A549 (cell line): ENCODE measurements around the gene ACACA. TPM values are rescaled to one million over a fixed set of nuclear protein-coding genes. Genes with fewer than 3 reads are reported as not detected.

ENCODE experiments used
- ATAC-seq, 2 experiments: fragments of 200-7000 bp in 1 of 2; fragments of >200 bp in 1 of 2; cut with Nextera tagmentation in 1 of 2; cut with Tn5 transposase in 1 of 2; 3 replicates each; pipeline versions ENCODE4 v1.8.0 to v1.9.1; 2018 to 2020; ENCODE audit warnings: mild to moderate bottlenecking in 1 of 2, moderate library complexity in 1 of 2
- CTCF ChIA-PET: fragments of 300-600 bp; sonication (Branson Sonifier 250); formaldehyde crosslinking; extraction: SDS; loops from one replicate; lab custom pipeline; 2021; ENCODE audit warnings: antibody characterized with exemption, inconsistent platforms; lab: Yijun Ruan, JAX
- POLR2A ChIA-PET: fragments of 350-600 bp; formaldehyde crosslinking; extraction: SDS; loops from one replicate; lab custom pipeline; 2021; ENCODE audit warnings: antibody characterized with exemption, inconsistent platforms; lab: Yijun Ruan, JAX
- DNase-seq, 2 experiments: peaks; one replicate each; pipeline versions ENCODE4 v3.0.0 to v3.0.0-alpha.2; 2011 to 2016; ENCODE audit warnings: low read depth in 1 of 2, low spot score in 1 of 2
- FAIRE-seq: peaks from 2 replicates; lab custom pipeline; 2011; peaks lifted over from hg19 to GRCh38; lab: Jason Lieb, UNC
- H3K27ac ChIP-seq, 2 experiments: fragments of >200 bp; sonication (Bioruptor Twin); formaldehyde crosslinking; 3 replicates each; pipeline ENCODE4 v1.5.1; 2016 to 2017
- H3K4me1 ChIP-seq: fragments of >200 bp; sonication (Bioruptor Twin); formaldehyde crosslinking; 3 replicates; pipeline ENCODE4 v1.6.1; 2016
- H3K4me2 ChIP-seq: fragments of >200 bp; sonication (Bioruptor Twin); formaldehyde crosslinking; 3 replicates; pipeline ENCODE4 v1.6.1; 2016
- H3K4me3 ChIP-seq: fragments of >200 bp; sonication (Bioruptor Twin); formaldehyde crosslinking; 3 replicates; pipeline ENCODE4 v1.5.1; 2016
- H3K9me3 ChIP-seq: fragments of >200 bp; sonication (Bioruptor Twin); formaldehyde crosslinking; 3 replicates; pipeline ENCODE4 v1.6.1; 2016
- CHD2 ChIP-seq: fragments of 150-350 bp; IDR thresholded peaks from 2 replicates; pipeline ENCODE4 v1.6.1; 2014; ENCODE audit warnings: low read length; ENCODE audit not compliant: partially characterized antibody
- CTCF ChIP-seq: fragments of >200 bp; sonication (Bioruptor Twin); formaldehyde crosslinking; IDR thresholded peaks from 3 replicates; pipeline ENCODE4 v1.5.1; 2016
- E2F6 ChIP-seq: IDR thresholded peaks from 2 replicates; pipeline ENCODE4 v1.6.1; 2012; ENCODE audit warnings: low read depth, borderline replicate concordance
- EHMT2 ChIP-seq: fragments of 200-600 bp; sonication (generic); IDR thresholded peaks from 2 replicates; pipeline ENCODE4 v1.6.1; 2016; ENCODE audit warnings: antibody characterized with exemption, low read depth, mild to moderate bottlenecking, moderate library complexity
- ELK1 ChIP-seq: fragments of 150-350 bp; IDR thresholded peaks from 2 replicates; pipeline ENCODE4 v1.6.1; 2014; ENCODE audit warnings: low read depth, mild to moderate bottlenecking, low read length
- EP300 ChIP-seq, 2 experiments: fragments of >200 bp; sonication (Bioruptor Twin); formaldehyde crosslinking; IDR thresholded peaks; 2 replicates in 1 of 2; 3 replicates in 1 of 2; pipeline ENCODE4 v1.6.1; 2016 to 2017
- FOSL2 ChIP-seq, 2 experiments: fragments of 450-650 bp in 1 of 2; fragments of >200 bp in 1 of 2; sonication (Bioruptor Twin) in 1 of 2; formaldehyde crosslinking; IDR thresholded peaks; 2 replicates each; pipeline versions ENCODE4 v1.5.0 to v1.6.1; 2016 to 2020; ENCODE audit warnings: mild to moderate bottlenecking in 1 of 2, moderate library complexity in 1 of 2
- MAFK ChIP-seq: fragments of 450-650 bp; IDR thresholded peaks from 2 replicates; pipeline ENCODE4 v1.6.1; 2014; ENCODE audit not compliant: partially characterized antibody
- MAZ ChIP-seq: fragments of 150-350 bp; IDR thresholded peaks from 2 replicates; pipeline ENCODE4 v1.6.1; 2014; ENCODE audit warnings: antibody characterized with exemption, low read depth, low read length, borderline replicate concordance
- PHF8 ChIP-seq: fragments of 200-600 bp; sonication (generic); IDR thresholded peaks from 2 replicates; pipeline ENCODE4 v1.6.1; 2016; ENCODE audit warnings: low read depth, mild to moderate bottlenecking, antibody characterized with exemption, moderate library complexity, borderline replicate concordance
- POLR2A ChIP-seq: IDR thresholded peaks from 2 replicates; pipeline ENCODE4 v1.6.1; 2012; ENCODE audit warnings: mild to moderate bottlenecking, low read length
- TFCP2L1 ChIP-seq: fragments of 250-450 bp; sonication (Bioruptor Pico); IDR thresholded peaks from 2 replicates; pipeline ENCODE4 v1.5.0; 2021; ENCODE audit warnings: mild to moderate bottlenecking
- TP53 ChIP-seq: fragments of 250-450 bp; sonication (Bioruptor Pico); IDR thresholded peaks from 2 replicates; pipeline ENCODE4 v1.5.0; 2021; ENCODE audit warnings: mild to moderate bottlenecking, moderate library complexity
- WGBS: methylation state at CpG from one replicate; pipeline ENCODE4 v1.1.6; 2017; ENCODE audit errors: missing lambda C conversion rate; 5-methylcytosine and 5-hydroxymethylcytosine counted together
- polyA plus RNA-seq, 4 experiments: library from polyadenylated mRNA; depleted of rRNA in 3 of 4; stranded (reverse); fragments of >200 nt; fragmentation: RNase III in 1 of 4; extraction: RNeasy Plus Mini Kit Qiagen cat#74134 plus additional on column Dnase treatment in 1 of 4; gene quantifications; 2 replicates in 3 of 4; 3 replicates in 1 of 4; pipeline ENCODE4 v1.2.3, GENCODE V29; 2011 to 2017
- TF ChIP-seq, protein P1 (sequence below): fragments of 250-450 bp; sonication (Bioruptor Pico); IDR thresholded peaks from 2 replicates; pipeline ENCODE4 v1.5.0; 2020; ENCODE audit warnings: low read depth, mild to moderate bottlenecking, moderate library complexity

The ACACA gene
- polyA plus RNA-seq, 2 of the 4 experiments (the other 2 are of a cell fraction) = 51.8 to 112 TPM

GRCh38 chr17:37273409-37274051, 133.1 kb downstream of the ACACA start:
- Histone ChIP-seq H3K9me3 (no peaks in the 10 kb centered on the region), H3K27ac (no peak overlapping the region), H3K4me2 (no peak overlapping the region), H3K4me3 (no peak overlapping the region), H3K4me1 (peaks cover 26% of the 10 kb centered on the region)
- POLR2A ChIA-PET = no interaction called here
- TF ChIP-seq MAFK = peak; percentile 80
- no peak for TF ChIP-seq POLR2A
- no peak for TF ChIP-seq E2F6
- CTCF ChIA-PET = interaction anchor here (1.5 to 5.0 kb wide), 2 partner anchors 19 to 100 kb away, joined by 3 to 17 read pairs; no protein-coding TSS in a partner anchor
- FAIRE-seq (no peak), ATAC-seq (peak; percentile 30 to 63; a peak in 3 of 6 replicates), DNase-seq (peak in 1 of 2 experiments; percentile 15)
- WGBS = 81% methylated on average over 3 of the region's 3 CpGs

DNA sequence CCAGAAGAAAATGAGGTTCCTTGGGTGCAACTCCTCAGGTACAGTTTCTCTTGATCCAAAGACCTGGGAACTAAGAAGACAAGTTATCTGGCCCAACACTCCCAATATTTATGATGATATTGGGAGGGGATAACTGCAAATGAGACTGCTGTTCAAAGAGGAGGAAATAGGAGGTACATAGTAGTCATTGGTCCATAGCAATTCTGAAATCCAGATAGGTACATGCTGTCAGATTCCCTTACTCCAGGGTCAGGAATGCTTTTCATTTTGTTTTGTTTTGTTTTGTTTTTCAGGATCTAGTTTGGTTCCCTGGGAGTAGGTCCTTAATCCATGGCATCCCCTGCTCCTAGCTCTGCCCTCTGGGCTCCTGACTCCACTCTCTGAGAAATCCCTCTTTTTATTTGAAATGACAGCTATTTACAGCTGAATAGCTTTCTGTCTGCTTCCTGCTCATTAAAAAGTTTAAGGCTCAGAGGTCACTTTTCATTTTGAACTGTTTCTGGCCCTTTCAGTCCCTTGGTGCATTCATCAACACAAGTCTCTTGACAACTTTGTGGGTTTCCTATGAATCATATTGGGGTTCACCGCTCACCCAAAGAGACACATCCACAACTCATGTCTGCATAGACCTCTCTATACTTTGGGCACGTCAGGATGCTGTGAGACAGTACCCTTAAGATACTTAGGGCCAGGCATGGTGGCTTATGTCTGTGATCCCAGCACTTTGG, 141.0 kb downstream of the ACACA start:
- POLR2A ChIA-PET = no interaction called here

GRCh38 chr17:37261286-37261685, 145.3 kb downstream of the ACACA start:
- POLR2A ChIA-PET = no interaction called here
- no peak overlapping the region for H3K4me2 ChIP-seq

More for the DNA sequence above, 141.0 kb downstream of the ACACA start:
- FAIRE-seq (no peak), DNase-seq (no peak), ATAC-seq (no peak)
- peaks cover 30% of the 10 kb centered on the region for H3K9me3 ChIP-seq
- no peak overlapping the region for H3K4me2 ChIP-seq
- no peak overlapping the region for H3K4me3 ChIP-seq
- TF ChIP-seq CTCF (no peak), ELK1 (no peak), FOSL2 (IDR thresholded peaks at IDR 0.05) (no peak), FOSL2 (CRISPR knock-in tag; IDR thresholded peaks at IDR 0.05) (no peak), MAZ (no peak), EP300 (IDR thresholded peaks at IDR 0.05) (no peak)
- TF ChIP-seq, protein P1, sequence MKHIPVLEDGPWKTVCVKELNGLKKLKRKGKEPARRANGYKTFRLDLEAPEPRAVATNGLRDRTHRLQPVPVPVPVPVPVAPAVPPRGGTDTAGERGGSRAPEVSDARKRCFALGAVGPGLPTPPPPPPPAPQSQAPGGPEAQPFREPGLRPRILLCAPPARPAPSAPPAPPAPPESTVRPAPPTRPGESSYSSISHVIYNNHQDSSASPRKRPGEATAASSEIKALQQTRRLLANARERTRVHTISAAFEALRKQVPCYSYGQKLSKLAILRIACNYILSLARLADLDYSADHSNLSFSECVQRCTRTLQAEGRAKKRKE (CRISPR knock-in tag) = no peak
- H3K4me1 ChIP-seq = no peaks in the 10 kb centered on the region
- CTCF ChIA-PET = interaction anchor here (1.0 to 1.6 kb wide), 3 partner anchors 10 to 107 kb away, joined by 4 to 9 read pairs (median 4); no protein-coding TSS in a partner anchor
- WGBS = 95% methylated on average over 2 of the region's 2 CpGs
- no peak overlapping the region for H3K27ac ChIP-seq

More at GRCh38 chr17:37261286-37261685, 145.3 kb downstream of the ACACA start:
- H3K27ac ChIP-seq = no peak overlapping the region
- TF ChIP-seq TP53 (CRISPR knock-in tag) = no peak
- TF ChIP-seq EHMT2 = no peak
- TF ChIP-seq CHD2 = no peak
- TF ChIP-seq PHF8 = no peak
- TF ChIP-seq MAFK = no peak
- no peak for TF ChIP-seq TFCP2L1 (CRISPR knock-in tag)
- TF ChIP-seq, all 56 proteins: peak for 0
- no peak for FAIRE-seq
- DNase-seq = no peak
- no peak for ATAC-seq
- CTCF ChIA-PET = interaction anchor here (0.6 kb wide), 1 partner anchor 70 kb away, joined by 3 read pairs; no protein-coding TSS in a partner anchor
- no peaks in the 10 kb centered on the region for H3K4me1 ChIP-seq
- WGBS = 89% methylated on average over 1 of the region's 1 CpG
- no peak overlapping the region for H3K4me3 ChIP-seq
- H3K9me3 ChIP-seq = peaks cover 16% of the 10 kb centered on the region
